ENCODE results near the gene GPSM1. TPM values are rescaled to one million over a fixed set of nuclear protein-coding genes. Genes with fewer than 3 reads are reported as not detected.

The GPSM1 gene
- polyA plus RNA-seq, 4 donors = 1.1 to 40.9 (median 2.9) TPM

DNA sequence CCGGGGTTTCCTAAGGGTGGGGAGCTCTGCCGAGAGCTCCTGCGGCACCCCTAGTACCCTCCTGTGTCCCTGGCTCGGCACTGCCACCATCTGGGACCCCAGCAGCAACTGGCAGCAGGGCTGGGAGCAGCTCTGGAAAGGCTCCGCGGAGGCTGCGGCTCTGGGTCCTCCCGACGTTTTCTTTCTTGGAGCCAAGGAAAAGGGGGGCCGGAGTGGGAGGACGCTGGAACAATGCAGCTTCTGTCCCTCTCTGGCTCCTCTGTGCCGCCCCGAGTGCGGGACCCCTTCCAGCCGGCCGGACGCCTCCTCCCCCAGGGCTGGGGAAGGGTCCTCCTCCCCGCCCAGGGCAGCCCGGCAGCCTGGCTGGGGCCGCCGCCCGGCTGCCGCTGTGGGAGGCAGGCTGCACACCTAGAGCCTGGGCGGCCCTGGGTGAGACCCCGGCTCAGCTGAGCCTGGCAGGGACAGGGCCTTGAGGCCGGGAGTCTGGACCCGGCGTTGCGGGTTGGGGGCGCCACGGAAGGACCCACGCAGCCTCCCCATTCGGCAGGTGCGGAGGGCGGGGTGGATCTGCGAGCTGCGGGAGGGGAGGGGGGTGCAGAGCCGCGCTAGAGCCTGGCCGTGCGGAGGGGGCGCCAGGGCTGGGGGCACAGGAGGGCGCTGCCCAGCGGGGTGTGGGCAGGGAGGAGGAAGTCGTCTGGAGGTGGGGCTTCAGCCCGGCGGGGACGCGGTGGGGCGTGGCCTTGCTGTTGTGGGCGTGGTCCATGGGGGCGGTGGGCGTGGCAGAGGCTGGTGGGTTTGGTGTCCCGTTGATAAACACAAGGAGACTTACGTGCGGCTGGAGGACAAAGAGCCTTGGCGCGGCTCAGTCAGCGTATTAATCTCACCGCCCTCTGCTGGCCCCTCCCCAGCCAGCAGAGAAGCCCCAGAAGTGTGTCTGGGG lies 15.1 kb downstream of the GPSM1 start:
- DNase-seq = peak; percentile 76 to 94
- 7 to 24% (median 17%) methylated on average over 39 to 60 of the region's 60 CpGs for WGBS, 3 donors
- Histone ChIP-seq H3K36me3 (ENCODE audit: control insufficient read depth in 3 of 3, insufficient read depth in 2 of 3, low read depth in 1 of 3, low read length in 3 of 3) (peaks cover 0 to 33% (median 0%) of the 10 kb centered on the region in 3 donors), H3K4me1 (ENCODE audit: control insufficient read depth in 3 of 3, insufficient read depth in 2 of 3, low read depth in 1 of 3, low read length in 2 of 3) (peaks cover 0 to 37% (median 0%) of the 10 kb centered on the region in 3 donors), H3K9me3 (ENCODE audit: control insufficient read depth in 2 of 2, insufficient read depth in 1 of 2, low read depth in 1 of 2, low read length in 1 of 2) (no peaks in the 10 kb centered on the region), H3K27ac (ENCODE audit: low read depth in 1 of 3, low read length in 2 of 3) (no peak overlapping the region), H3K27me3 (ENCODE audit: control insufficient read depth in 3 of 3, insufficient read depth in 3 of 3, low read length in 3 of 3) (no peaks in the 10 kb centered on the region), H3K4me3 (ENCODE audit: low read depth in 1 of 3, low read length in 3 of 3) (peak overlapping the region in 2 of 3 donors; percentile 29 to 48)
- FAIRE-seq = no peak

DNA sequence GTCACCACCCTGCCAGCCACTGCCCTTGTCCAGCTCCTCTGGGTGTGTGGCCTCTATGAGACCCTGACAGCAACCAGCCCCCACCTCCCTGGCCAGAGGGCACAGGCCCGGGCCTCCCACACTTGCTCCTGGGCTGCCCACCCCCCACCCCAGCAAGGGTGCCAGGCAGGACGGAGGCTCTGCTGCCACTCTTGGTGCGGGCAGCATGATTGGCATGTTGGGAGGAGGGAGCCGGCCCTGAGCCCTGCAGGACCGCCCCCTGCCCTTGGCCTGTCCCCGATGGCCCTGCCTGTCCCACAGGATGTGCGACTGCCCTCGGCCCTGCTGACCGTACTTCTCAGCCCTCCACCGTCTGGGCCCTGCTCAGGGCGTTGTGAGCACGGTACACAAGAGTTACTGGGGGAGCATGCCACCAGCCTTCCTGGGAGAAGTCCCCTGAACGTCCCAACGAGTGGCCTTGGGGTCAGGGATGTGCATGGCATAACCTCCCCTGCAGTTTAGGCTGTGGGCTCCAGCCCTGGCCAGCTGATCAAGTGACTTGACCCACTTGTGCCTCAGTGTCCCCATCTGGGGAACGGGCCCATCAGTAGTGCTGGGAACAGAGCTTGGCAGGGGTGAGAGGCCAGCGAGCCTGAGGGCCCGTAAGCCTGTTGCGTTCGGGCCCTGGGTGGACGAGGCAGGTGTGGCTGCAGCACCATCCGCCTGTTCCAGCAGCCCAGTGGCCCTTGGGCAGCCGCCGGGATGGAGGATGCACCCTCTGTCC lies 16.0 kb downstream of the GPSM1 start:
- Histone ChIP-seq H3K27ac (ENCODE audit: low read depth in 1 of 3, low read length in 2 of 3) (no peak overlapping the region), H3K4me3 (ENCODE audit: low read depth in 1 of 3, low read length in 3 of 3) (peak overlapping the region in 1 of 3 donors; percentile 29), H3K9me3 (ENCODE audit: control insufficient read depth in 2 of 2, insufficient read depth in 1 of 2, low read depth in 1 of 2, low read length in 1 of 2) (no peaks in the 10 kb centered on the region), H3K27me3 (ENCODE audit: control insufficient read depth in 3 of 3, insufficient read depth in 3 of 3, low read length in 3 of 3) (no peaks in the 10 kb centered on the region), H3K36me3 (ENCODE audit: control insufficient read depth in 3 of 3, insufficient read depth in 2 of 3, low read depth in 1 of 3, low read length in 3 of 3) (peaks cover 0 to 26% (median 0%) of the 10 kb centered on the region in 3 donors), H3K4me1 (ENCODE audit: control insufficient read depth in 3 of 3, insufficient read depth in 2 of 3, low read depth in 1 of 3, low read length in 2 of 3) (peaks cover 0 to 37% (median 0%) of the 10 kb centered on the region in 3 donors)
- 43 to 63% (median 50%) methylated on average over 22 to 23 of the region's 23 CpGs for WGBS, 3 donors
- DNase-seq (no peak), FAIRE-seq (no peak)

DNA sequence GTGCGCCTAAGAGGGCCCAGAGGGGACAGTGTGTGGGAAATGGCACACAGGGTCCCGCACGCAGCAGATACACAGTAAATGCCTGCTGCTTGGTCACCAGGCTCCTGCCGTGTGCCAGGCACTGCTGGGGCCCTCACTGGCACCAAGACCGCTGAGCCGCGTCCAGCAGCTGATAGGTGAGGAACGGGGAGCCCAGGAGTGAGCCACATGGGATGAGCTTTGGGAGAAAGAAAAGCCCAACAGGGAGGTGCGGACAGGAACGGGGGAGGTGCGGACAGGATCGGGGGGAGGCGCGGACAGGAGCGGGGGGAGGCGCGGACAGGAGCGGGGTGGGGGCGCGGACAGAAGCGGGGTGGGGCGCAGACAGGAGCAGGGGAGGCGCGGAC lies 16.5 kb downstream of the GPSM1 start:
- Histone ChIP-seq H3K9me3 (ENCODE audit: control insufficient read depth in 2 of 2, insufficient read depth in 1 of 2, low read depth in 1 of 2, low read length in 1 of 2) (no peaks in the 10 kb centered on the region), H3K27me3 (ENCODE audit: control insufficient read depth in 3 of 3, insufficient read depth in 3 of 3, low read length in 3 of 3) (no peaks in the 10 kb centered on the region), H3K4me3 (ENCODE audit: low read depth in 1 of 3, low read length in 3 of 3) (no peak overlapping the region), H3K27ac (ENCODE audit: low read depth in 1 of 3, low read length in 2 of 3) (no peak overlapping the region), H3K36me3 (ENCODE audit: control insufficient read depth in 3 of 3, insufficient read depth in 2 of 3, low read depth in 1 of 3, low read length in 3 of 3) (peaks cover 0 to 25% (median 0%) of the 10 kb centered on the region in 3 donors), H3K4me1 (ENCODE audit: control insufficient read depth in 3 of 3, insufficient read depth in 2 of 3, low read depth in 1 of 3, low read length in 2 of 3) (peaks cover 0 to 37% (median 0%) of the 10 kb centered on the region in 3 donors)
- FAIRE-seq = no peak
- WGBS, 3 donors = 84 to 91% (median 85%) methylated on average over 19 to 24 of the region's 24 CpGs
- no peak for DNase-seq

DNA sequence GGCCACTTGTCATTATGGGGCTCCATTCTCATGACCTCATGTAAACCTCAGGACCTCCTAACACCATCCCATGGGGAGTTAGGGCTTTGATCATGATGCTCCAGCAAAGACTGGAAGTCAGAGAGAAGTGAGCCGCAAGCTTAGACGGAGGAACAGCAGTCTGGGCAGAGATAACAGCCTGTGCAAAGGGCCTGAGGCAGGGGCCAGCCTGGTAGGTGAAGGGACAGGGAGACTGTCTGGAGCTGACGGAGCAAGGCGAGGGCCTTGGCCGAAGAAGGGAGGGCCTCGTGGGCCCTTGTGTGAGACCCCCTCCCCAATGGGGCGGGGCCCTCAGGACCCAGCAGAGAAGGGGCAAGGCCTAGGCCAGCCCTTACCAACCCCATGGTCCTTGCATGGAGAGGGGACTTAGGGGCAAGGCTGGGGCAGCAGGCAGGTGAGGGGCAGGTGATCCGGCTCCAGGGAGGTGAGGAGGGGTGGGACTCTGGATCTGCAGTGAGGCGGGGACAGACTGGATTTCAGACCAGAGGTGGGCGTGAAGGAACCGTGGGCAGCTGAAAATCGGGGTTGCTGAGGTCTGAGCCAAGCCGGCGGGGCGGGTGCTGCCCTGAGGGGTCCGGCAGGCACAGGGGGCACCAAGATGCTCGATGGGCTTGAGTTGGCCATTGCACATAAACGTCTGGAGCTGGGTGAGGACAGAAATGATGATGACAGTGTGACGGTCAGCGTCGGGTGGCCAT lies 17.4 kb downstream of the GPSM1 start:
- Histone ChIP-seq H3K4me3 (ENCODE audit: low read depth in 1 of 3, low read length in 3 of 3) (no peak overlapping the region), H3K27me3 (ENCODE audit: control insufficient read depth in 3 of 3, insufficient read depth in 3 of 3, low read length in 3 of 3) (no peaks in the 10 kb centered on the region), H3K36me3 (ENCODE audit: control insufficient read depth in 3 of 3, insufficient read depth in 2 of 3, low read depth in 1 of 3, low read length in 3 of 3) (peaks cover 0 to 24% (median 0%) of the 10 kb centered on the region in 3 donors), H3K27ac (ENCODE audit: low read depth in 1 of 3, low read length in 2 of 3) (no peak overlapping the region), H3K9me3 (ENCODE audit: control insufficient read depth in 2 of 2, insufficient read depth in 1 of 2, low read depth in 1 of 2, low read length in 1 of 2) (no peaks in the 10 kb centered on the region), H3K4me1 (ENCODE audit: control insufficient read depth in 3 of 3, insufficient read depth in 2 of 3, low read depth in 1 of 3, low read length in 2 of 3) (peaks cover 0 to 37% (median 0%) of the 10 kb centered on the region in 3 donors)
- DNase-seq = no peak
- no peak for FAIRE-seq
- WGBS, 3 donors = 62 to 75% (median 70%) methylated on average over 21 of the region's 21 CpGs

DNA sequence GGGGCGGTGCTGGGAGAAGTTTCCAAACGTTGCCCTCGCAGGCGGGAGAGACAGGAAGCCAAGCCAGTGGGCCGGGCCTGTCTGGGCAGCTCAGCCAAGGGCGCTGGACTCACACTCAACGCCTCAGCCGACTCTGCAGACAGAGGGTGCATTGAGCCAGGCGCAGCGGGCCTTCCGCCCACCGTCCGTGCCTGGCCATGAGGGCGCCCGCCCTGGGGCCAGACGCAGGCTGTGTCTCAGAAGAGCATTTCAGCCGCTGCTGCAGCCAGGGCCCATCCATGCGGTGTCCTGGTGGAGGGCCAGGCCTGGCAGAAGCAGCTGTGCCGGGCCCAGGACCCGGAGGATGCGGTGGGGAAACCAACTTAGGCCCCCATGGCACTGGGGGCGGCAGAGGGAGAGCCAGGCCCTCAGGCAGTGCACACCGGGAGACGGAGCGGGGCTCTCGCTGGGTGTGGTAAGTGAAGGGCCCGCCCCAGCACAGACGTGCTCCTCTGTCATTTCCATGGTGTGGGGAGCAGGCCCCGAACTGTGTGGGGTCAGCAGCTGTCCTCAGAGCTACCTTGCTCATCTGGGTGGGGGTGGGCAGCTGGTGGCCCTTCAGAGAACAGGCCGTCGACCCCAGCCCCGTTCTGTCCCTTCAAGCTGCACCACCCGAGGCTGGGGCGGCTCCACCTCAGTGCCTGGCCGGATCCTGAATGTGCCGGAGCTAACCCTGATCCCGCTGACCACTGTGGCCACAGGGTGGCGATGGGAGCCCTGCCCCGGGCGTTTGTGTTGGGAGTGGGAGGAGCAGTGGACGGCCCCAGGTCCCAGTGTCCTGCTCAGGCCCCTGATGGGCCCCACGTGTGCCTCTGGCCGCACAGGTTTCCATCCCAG lies 18.2 kb downstream of the GPSM1 start:
- FAIRE-seq = no peak
- 50 to 53% (median 51%) methylated on average over 43 of the region's 43 CpGs for WGBS, 3 donors
- H3K27ac ChIP-seq (ENCODE audit: low read depth in 1 of 3, low read length in 2 of 3) = peak overlapping the region in 1 of 3 donors; percentile 13
- peak; percentile 15 to 80 for DNase-seq
- H3K4me1 ChIP-seq (ENCODE audit: control insufficient read depth in 3 of 3, insufficient read depth in 2 of 3, low read depth in 1 of 3, low read length in 2 of 3) = peaks cover 0 to 37% (median 0%) of the 10 kb centered on the region in 3 donors
- peaks cover 0 to 23% (median 0%) of the 10 kb centered on the region in 3 donors for H3K36me3 ChIP-seq (ENCODE audit: control insufficient read depth in 3 of 3, insufficient read depth in 2 of 3, low read depth in 1 of 3, low read length in 3 of 3)
- H3K4me3 ChIP-seq (ENCODE audit: low read depth in 1 of 3, low read length in 3 of 3) = no peak overlapping the region
- H3K9me3 ChIP-seq (ENCODE audit: control insufficient read depth in 2 of 2, insufficient read depth in 1 of 2, low read depth in 1 of 2, low read length in 1 of 2) = no peaks in the 10 kb centered on the region
- no peaks in the 10 kb centered on the region for H3K27me3 ChIP-seq (ENCODE audit: control insufficient read depth in 3 of 3, insufficient read depth in 3 of 3, low read length in 3 of 3)

- DNase-seq (no peak), FAIRE-seq (no peak)
- 35 to 49% (median 36%) methylated on average over 6 to 10 of the region's 10 CpGs for WGBS, 3 donors
- H3K27ac ChIP-seq (ENCODE audit: low read depth in 1 of 3, low read length in 2 of 3) = peak overlapping the region in 1 of 3 donors; percentile 50
- peaks cover 0 to 37% (median 0%) of the 10 kb centered on the region in 3 donors for H3K4me1 ChIP-seq (ENCODE audit: control insufficient read depth in 3 of 3, insufficient read depth in 2 of 3, low read depth in 1 of 3, low read length in 2 of 3)
- no peaks in the 10 kb centered on the region for H3K27me3 ChIP-seq (ENCODE audit: control insufficient read depth in 3 of 3, insufficient read depth in 3 of 3, low read length in 3 of 3)
- no peaks in the 10 kb centered on the region for H3K9me3 ChIP-seq (ENCODE audit: control insufficient read depth in 2 of 2, insufficient read depth in 1 of 2, low read depth in 1 of 2, low read length in 1 of 2)
- H3K4me3 ChIP-seq (ENCODE audit: low read depth in 1 of 3, low read length in 3 of 3) = no peak overlapping the region
- peaks cover 0 to 23% (median 0%) of the 10 kb centered on the region in 3 donors for H3K36me3 ChIP-seq (ENCODE audit: control insufficient read depth in 3 of 3, insufficient read depth in 2 of 3, low read depth in 1 of 3, low read length in 3 of 3)
These were observed 18.8 kb downstream of the GPSM1 start for GRCh38 chr9:136346157-136346481.

DNA sequence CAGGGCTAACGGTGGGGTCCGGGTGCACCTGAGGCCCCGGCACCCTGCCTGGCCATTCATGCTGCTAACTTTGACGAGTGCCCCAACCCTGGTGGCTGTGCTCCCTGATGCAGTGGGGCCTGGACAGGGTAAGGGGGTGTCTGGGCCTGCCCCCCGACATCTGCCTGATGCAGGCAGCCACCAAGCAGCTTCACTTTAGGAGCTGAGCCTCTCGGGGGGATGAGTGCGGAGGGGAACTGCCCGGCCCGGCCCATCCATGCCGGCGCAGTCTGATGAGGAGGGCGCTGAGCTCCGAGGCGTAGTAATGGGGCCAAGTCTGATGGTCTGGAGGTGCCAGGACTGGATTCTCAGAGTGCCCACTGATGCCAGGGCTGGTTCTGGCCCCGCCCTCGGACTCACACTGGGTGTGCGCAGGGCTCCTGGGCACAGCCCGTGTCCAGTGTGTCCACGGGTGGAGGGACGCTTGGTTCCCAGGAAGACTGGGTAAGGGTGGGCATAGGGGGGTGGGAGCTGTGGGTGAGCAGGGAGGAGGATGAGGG lies 19.7 kb downstream of the GPSM1 start:
- FAIRE-seq (no peak), DNase-seq (no peak)
- Histone ChIP-seq H3K36me3 (ENCODE audit: control insufficient read depth in 3 of 3, insufficient read depth in 2 of 3, low read depth in 1 of 3, low read length in 3 of 3) (peaks cover 0 to 20% (median 0%) of the 10 kb centered on the region in 3 donors), H3K27ac (ENCODE audit: low read depth in 1 of 3, low read length in 2 of 3) (no peak overlapping the region), H3K27me3 (ENCODE audit: control insufficient read depth in 3 of 3, insufficient read depth in 3 of 3, low read length in 3 of 3) (no peaks in the 10 kb centered on the region), H3K9me3 (ENCODE audit: control insufficient read depth in 2 of 2, insufficient read depth in 1 of 2, low read depth in 1 of 2, low read length in 1 of 2) (no peaks in the 10 kb centered on the region), H3K4me3 (ENCODE audit: low read depth in 1 of 3, low read length in 3 of 3) (no peak overlapping the region), H3K4me1 (ENCODE audit: control insufficient read depth in 3 of 3, insufficient read depth in 2 of 3, low read depth in 1 of 3, low read length in 2 of 3) (peaks cover 0 to 34% (median 0%) of the 10 kb centered on the region in 3 donors)
- 80 to 88% (median 85%) methylated on average over 18 to 20 of the region's 20 CpGs for WGBS, 3 donors
